Suprapubic skin (tissue), 4 donors: Measurements from ENCODE around the gene TMEM116. TPM values are rescaled to one million over a fixed set of nuclear protein-coding genes. Genes with fewer than 3 reads are reported as not detected.

Experiments used
- DNase-seq, 2 donors: peaks; one replicate each; pipeline ENCODE4 v3.0.0-alpha.2; 2019; ENCODE audit warnings: low spot score in 2 of 2
- H3K27ac ChIP-seq: fragments of 200-600 bp; sonication (generic); one replicate; pipeline ENCODE4 v1.5.1; 2019
- H3K27me3 ChIP-seq: fragments of 200-600 bp; sonication (generic); one replicate; pipeline ENCODE4 v1.5.1; 2019
- H3K36me3 ChIP-seq: fragments of 200-600 bp; sonication (generic); one replicate; pipeline ENCODE4 v1.5.1; 2019
- H3K4me1 ChIP-seq: fragments of 200-600 bp; sonication (generic); one replicate; pipeline ENCODE4 v1.5.1; 2019
- H3K4me3 ChIP-seq: fragments of 200-600 bp; sonication (generic); one replicate; pipeline ENCODE4 v1.5.1; 2019; ENCODE audit warnings: mild to moderate bottlenecking
- H3K9me3 ChIP-seq: fragments of 200-600 bp; sonication (generic); one replicate; pipeline ENCODE4 v1.5.1; 2019
- CTCF ChIP-seq, 2 donors: fragments of 200-600 bp in 1 of 2; fragments of 450-650 bp in 1 of 2; sonication (generic) in 1 of 2; IDR thresholded peaks; one replicate each; pipeline ENCODE4 v1.5.1; 2016 to 2019; ENCODE audit warnings: antibody characterized with exemption in 2 of 2, mild to moderate bottlenecking in 1 of 2, moderate library complexity in 1 of 2
- EP300 ChIP-seq: sonication (generic); formaldehyde crosslinking; IDR thresholded peaks from one replicate; pipeline ENCODE4 v1.6.1; 2017; ENCODE audit warnings: antibody characterized with exemption
- POLR2A ChIP-seq, 2 donors: fragments of 450-650 bp; IDR thresholded peaks; one replicate each; pipeline ENCODE4 v1.6.1; 2017; ENCODE audit warnings: antibody characterized with exemption in 2 of 2, mild to moderate bottlenecking in 2 of 2, moderate library complexity in 2 of 2
- POLR2AphosphoS5 ChIP-seq, 3 donors: sonication (generic); formaldehyde crosslinking; IDR thresholded peaks; one replicate each; pipeline ENCODE4 v1.6.1; 2017; ENCODE audit warnings: antibody characterized with exemption in 3 of 3
- WGBS: methylation state at CpG from one replicate; pipeline ENCODE4 v1.1.5; 2018; 5-methylcytosine and 5-hydroxymethylcytosine counted together
- total RNA-seq, 4 donors: library from RNA; depleted of rRNA; stranded (reverse); fragments of >200 nt; gene quantifications; one replicate each; pipeline ENCODE4 v1.1.0, GENCODE V29; 2016

Gene TMEM116
- total RNA-seq, 4 donors from 2014 or later = 16.0 to 25.1 (median 22.8) TPM

- Histone ChIP-seq H3K4me3 (no peak overlapping the region), H3K4me1 (no peaks in the 10 kb centered on the region), H3K27me3 (no peaks in the 10 kb centered on the region), H3K36me3 (peaks cover 50% of the 10 kb centered on the region), H3K9me3 (no peaks in the 10 kb centered on the region), H3K27ac (no peak overlapping the region)
- TF ChIP-seq CTCF (IDR thresholded peaks at IDR 0.05) = no peak
- TF ChIP-seq POLR2AphosphoS5 (IDR thresholded peaks at IDR 0.05) = no peak
- no peak for TF ChIP-seq EP300
- TF ChIP-seq POLR2A (IDR thresholded peaks at IDR 0.05) = no peak
- 66% methylated on average over 4 of the region's 4 CpGs for WGBS
- DNase-seq = no peak
Measured at GRCh38 chr12:112025808-112026375, 12.9 kb upstream of the TMEM116 start.

- Histone ChIP-seq H3K27ac (no peak overlapping the region), H3K27me3 (no peaks in the 10 kb centered on the region), H3K9me3 (no peaks in the 10 kb centered on the region), H3K36me3 (peaks cover 53% of the 10 kb centered on the region), H3K4me1 (no peaks in the 10 kb centered on the region), H3K4me3 (no peak overlapping the region)
- no peak for DNase-seq
- WGBS = 85% methylated on average over 4 of the region's 4 CpGs
- no peak for TF ChIP-seq CTCF (IDR thresholded peaks at IDR 0.05)
- TF ChIP-seq EP300 = no peak
- TF ChIP-seq POLR2A (IDR thresholded peaks at IDR 0.05) = no peak
- TF ChIP-seq POLR2AphosphoS5 (IDR thresholded peaks at IDR 0.05) = no peak
Measured at GRCh38 chr12:112023759-112024396, 10.9 kb upstream of the TMEM116 start.

GRCh38 chr12:112022241-112023016, 9.5 kb upstream of the TMEM116 start:
- WGBS = 90% methylated on average over 11 of the region's 11 CpGs
- Histone ChIP-seq H3K36me3 (peaks cover 51% of the 10 kb centered on the region), H3K4me3 (no peak overlapping the region), H3K4me1 (peaks cover 5% of the 10 kb centered on the region), H3K27me3 (no peaks in the 10 kb centered on the region), H3K27ac (no peak overlapping the region), H3K9me3 (no peaks in the 10 kb centered on the region)
- DNase-seq = no peak
- TF ChIP-seq POLR2A (IDR thresholded peaks at IDR 0.05) (no peak), POLR2AphosphoS5 (IDR thresholded peaks at IDR 0.05) (no peak), EP300 (no peak)

- Histone ChIP-seq H3K4me1 (peaks cover 5% of the 10 kb centered on the region), H3K27ac (no peak overlapping the region), H3K36me3 (peaks cover 54% of the 10 kb centered on the region), H3K9me3 (no peaks in the 10 kb centered on the region), H3K4me3 (no peak overlapping the region), H3K27me3 (no peaks in the 10 kb centered on the region)
- TF ChIP-seq CTCF (IDR thresholded peaks at IDR 0.05) (no peak), POLR2AphosphoS5 (IDR thresholded peaks at IDR 0.05) (no peak), EP300 (no peak), POLR2A (IDR thresholded peaks at IDR 0.05) (no peak)
- no peak for DNase-seq
- WGBS = 91% methylated on average over 8 of the region's 8 CpGs
Measured at GRCh38 chr12:112020947-112021457, 8.0 kb upstream of the TMEM116 start.

- Histone ChIP-seq H3K36me3 (peaks cover 43% of the 10 kb centered on the region), H3K27me3 (no peaks in the 10 kb centered on the region), H3K27ac (no peak overlapping the region), H3K9me3 (no peaks in the 10 kb centered on the region), H3K4me3 (no peak overlapping the region), H3K4me1 (peaks cover 24% of the 10 kb centered on the region)
- WGBS = 74% methylated on average over 2 of the region's 2 CpGs
- no peak for TF ChIP-seq EP300
- TF ChIP-seq POLR2AphosphoS5 (IDR thresholded peaks at IDR 0.05) = no peak
- TF ChIP-seq CTCF (IDR thresholded peaks at IDR 0.05) = no peak
- TF ChIP-seq POLR2A (IDR thresholded peaks at IDR 0.05) = no peak
- no peak for DNase-seq
Measured at GRCh38 chr12:112018571-112019237, 5.7 kb upstream of the TMEM116 start.
